ENCODE data around the gene LYSMD4.
"Not testable (repeated sequence)": the region's sequence is repeated elsewhere in the genome, so short reads cannot be mapped to it uniquely, and the experiment has no call there.

Gene LYSMD4

DNA sequence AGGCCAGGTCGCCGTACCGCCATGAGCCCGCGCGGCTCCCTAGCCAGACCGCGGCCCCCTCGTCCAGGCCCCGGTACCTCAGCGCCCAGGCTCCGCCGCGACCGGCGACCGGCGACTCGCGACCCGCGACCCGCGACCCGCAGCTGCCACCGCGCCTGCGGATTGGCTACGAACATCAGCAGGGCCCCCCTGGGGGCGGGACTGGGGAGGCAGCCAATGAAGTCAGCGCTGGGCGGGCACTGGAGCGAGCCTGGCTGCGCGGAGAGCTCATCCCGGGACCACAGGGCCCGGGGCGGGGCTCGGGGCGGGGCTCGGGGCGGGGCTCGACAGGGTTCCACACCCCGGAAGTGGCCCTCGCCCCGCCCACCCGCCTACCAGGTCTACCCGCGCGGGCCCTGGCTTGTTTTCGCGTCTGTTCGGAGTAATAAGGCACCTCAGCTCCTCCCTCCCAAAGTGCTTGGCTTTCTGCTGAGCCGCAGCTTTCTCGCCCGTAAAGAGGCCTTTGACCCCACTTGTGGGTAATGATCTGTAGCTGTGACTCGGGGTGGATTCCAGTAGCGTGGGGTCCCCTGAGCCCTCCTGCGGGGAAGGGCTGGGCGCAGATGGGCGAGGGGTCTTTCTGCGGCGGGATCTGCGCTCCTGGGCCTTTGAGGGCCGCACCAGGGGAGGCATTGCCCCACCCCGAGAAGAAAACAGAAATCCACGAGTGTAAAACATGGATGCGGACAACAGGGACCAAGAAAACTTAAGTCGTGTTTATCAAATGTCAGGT lies at the start of gene LYSMD4:
LYSMD4 (minus strand) TSS at position 170 of the 772 bp plus-strand sequence. CDS start 1,438 bp downstream, outside the sequence.
- Mint-ChIP-seq H3K4me3 (peak within 1 kb of the TSS; percentile 80), H3K4me1 (ENCODE audit: low read depth) (peaks cover 11% of the 10 kb centered on the region), H3K36me3 (ENCODE audit: low read depth) (peaks cover 8% of the 10 kb centered on the region), H3K27me3 (peaks cover 10% of the 10 kb centered on the region), H3K27ac (peak within 1 kb of the TSS; percentile 89), H3K9me3 (no peaks in the 10 kb centered on the region)
- intact Hi-C loops (cut with micrococcal nuclease), result no loop called here

DNA sequence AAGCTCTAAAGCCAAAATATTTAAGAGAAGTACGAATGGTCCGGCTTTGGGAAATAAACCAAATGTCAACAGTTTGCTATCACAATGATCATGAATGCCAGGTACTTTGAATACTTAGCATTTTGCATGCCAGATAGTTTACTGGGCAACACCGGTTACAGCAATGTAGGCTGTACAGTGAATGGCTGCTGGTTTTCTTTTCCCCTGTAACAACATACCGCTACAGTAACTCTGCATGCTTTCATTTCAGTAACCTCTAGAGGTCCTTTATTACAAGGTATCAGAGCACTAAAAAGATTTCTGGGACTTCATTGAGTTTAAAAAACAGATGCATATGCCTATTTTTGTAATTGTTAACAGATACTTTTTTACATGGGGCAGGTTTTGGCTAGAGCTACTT lies 48.8 kb upstream of the LYSMD4 start:
- H3K27me3 Mint-ChIP-seq; H3K4me3 Mint-ChIP-seq; intact Hi-C loops (cut with micrococcal nuclease); H3K36me3 Mint-ChIP-seq (ENCODE audit: low read depth); H3K4me1 Mint-ChIP-seq (ENCODE audit: low read depth); H3K27ac Mint-ChIP-seq; H3K9me3 Mint-ChIP-seq: not testable (repeated sequence)

DNA sequence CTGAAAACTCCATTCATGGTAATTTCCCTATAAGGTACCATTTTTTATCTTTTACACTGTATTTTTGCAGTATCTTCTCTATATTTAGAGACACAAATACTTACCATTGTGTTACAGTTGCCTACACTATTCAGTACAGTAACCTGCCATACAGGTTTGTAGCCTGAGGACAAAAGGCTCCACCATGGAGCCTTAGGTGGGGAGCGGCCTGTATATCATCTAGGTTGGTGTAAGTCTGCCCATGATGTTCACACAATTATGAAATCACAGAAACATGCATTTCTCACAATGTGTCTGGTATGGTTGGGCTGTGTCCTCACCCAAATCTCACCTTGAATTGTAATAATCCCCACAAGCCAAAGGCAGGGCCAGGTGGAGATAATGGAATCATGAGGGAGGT lies 43.9 kb upstream of the LYSMD4 start:
- H3K4me1 Mint-ChIP-seq (ENCODE audit: low read depth), result no peaks in the 10 kb centered on the region
- intact Hi-C loops (cut with micrococcal nuclease), result no loop called here
- H3K4me3 Mint-ChIP-seq, result no peak overlapping the region
- peaks cover 1% of the 10 kb centered on the region for H3K27me3 Mint-ChIP-seq
- no peak overlapping the region for H3K27ac Mint-ChIP-seq
- no peaks in the 10 kb centered on the region for H3K9me3 Mint-ChIP-seq
- no peaks in the 10 kb centered on the region for H3K36me3 Mint-ChIP-seq (ENCODE audit: low read depth)

DNA sequence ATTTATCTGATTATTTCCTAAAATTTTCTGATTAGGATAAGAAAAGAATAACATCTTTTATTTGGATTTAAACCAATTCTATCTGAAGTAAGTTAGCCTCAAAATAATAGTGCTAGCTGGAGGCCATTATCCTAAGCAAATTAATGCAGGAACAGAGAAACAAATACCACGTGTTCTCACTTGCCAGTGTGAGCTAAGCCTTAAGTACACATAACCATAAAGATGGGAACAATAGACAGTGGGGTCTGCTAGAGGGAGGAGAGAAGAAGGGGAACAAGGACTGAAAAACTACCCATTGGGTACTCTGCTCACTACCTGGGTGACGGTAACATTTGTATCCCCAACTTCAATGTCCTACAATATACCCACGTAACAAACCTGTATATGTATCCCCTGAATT lies 31.3 kb upstream of the LYSMD4 start:
- no peaks in the 10 kb centered on the region for H3K4me1 Mint-ChIP-seq (ENCODE audit: low read depth)
- H3K27ac Mint-ChIP-seq, result no peak overlapping the region
- H3K27me3 Mint-ChIP-seq, result no peaks in the 10 kb centered on the region
- H3K36me3 Mint-ChIP-seq (ENCODE audit: low read depth), result no peaks in the 10 kb centered on the region
- no peak overlapping the region for H3K4me3 Mint-ChIP-seq
- intact Hi-C loops (cut with micrococcal nuclease), result no loop called here
- no peaks in the 10 kb centered on the region for H3K9me3 Mint-ChIP-seq

DNA sequence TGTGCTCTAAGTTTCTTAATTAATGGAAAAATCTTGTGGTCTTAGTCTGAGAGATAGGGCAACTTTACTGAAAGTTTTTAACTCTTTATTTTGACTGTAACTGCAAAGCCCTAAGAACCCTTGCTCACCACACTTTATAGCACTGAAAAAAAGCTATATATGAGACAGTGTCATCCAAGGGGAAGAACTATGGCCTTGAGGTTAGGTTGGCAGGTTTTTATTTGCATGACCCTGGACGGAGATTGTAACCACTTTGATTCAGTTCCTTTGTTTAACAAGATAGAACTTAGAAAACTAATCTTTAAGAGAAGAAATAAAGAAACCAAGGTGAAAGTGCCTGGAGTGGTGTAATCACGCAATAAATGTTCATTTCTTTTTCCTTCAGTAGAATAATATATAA lies 30.6 kb upstream of the LYSMD4 start:
- intact Hi-C loops (cut with micrococcal nuclease), result no loop called here
- Mint-ChIP-seq H3K27ac (no peak overlapping the region), H3K4me3 (no peak overlapping the region), H3K4me1 (ENCODE audit: low read depth) (no peaks in the 10 kb centered on the region), H3K27me3 (no peaks in the 10 kb centered on the region), H3K9me3 (no peaks in the 10 kb centered on the region), H3K36me3 (ENCODE audit: low read depth) (no peaks in the 10 kb centered on the region)

DNA sequence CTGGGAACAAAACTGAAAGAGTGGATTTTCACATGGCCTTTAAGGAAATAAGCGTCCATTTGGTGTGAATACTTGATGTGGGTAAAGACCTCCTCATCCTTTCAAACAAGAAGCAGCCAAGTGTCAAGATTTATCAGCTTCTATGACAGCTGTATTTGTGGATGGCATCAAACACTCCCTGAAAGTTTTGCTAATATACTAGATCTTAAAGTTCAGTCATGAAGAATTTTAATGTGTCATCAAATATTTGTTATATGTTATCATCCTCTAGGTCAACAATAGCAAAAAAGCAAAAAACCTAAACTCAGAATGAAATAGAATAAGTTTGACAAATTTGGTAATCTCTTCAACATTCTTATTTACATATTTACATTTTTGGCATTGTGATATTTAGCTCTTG lies 29.1 kb upstream of the LYSMD4 start:
- intact Hi-C loops (cut with micrococcal nuclease), result no loop called here
- Mint-ChIP-seq H3K4me1 (ENCODE audit: low read depth) (no peaks in the 10 kb centered on the region), H3K27me3 (no peaks in the 10 kb centered on the region), H3K36me3 (ENCODE audit: low read depth) (no peaks in the 10 kb centered on the region), H3K4me3 (no peak overlapping the region), H3K9me3 (no peaks in the 10 kb centered on the region), H3K27ac (no peak overlapping the region)

DNA sequence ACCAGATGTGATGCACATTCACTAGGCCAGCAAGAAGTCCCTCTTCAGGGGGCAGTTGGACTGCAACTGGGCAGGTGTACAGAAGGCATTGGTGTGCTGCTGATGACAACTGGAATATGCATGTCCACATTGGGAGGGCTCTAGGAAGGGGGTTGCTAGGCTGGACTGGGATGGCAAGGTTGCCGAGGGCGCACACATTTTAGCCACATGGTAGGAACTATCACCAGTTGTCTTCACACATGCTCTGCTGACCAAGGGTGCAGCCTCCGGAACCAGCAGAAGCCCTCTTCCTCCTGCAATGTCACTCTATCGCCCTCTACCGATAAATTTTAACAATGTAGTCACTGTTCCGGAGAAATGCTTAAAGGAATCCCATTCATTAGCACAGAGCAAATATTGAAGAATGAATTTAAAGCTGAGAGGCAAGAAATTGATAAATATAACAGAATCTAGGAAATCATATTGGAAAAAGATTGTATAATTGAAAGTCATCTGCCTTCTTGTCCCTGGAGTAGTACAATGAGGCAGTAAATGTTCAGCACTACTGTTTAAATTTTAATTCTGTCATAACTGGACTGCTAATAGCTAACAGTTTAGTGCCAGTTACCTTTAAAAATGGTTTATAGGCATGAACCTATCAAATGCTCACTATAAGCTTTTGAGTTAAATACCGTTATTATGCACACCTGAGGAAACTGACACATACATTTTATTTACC lies 22.6 kb upstream of the LYSMD4 start:
- intact Hi-C loops (cut with micrococcal nuclease), result loop anchor here (1.0 to 10.0 kb wide), 2 partner anchors 483 to 651 kb away; partner anchors contain the start of gene SYNM
- Mint-ChIP-seq H3K27me3 (no peaks in the 10 kb centered on the region), H3K4me1 (ENCODE audit: low read depth) (no peaks in the 10 kb centered on the region), H3K27ac (no peak overlapping the region), H3K4me3 (no peak overlapping the region), H3K36me3 (ENCODE audit: low read depth) (no peaks in the 10 kb centered on the region), H3K9me3 (no peaks in the 10 kb centered on the region)

DNA sequence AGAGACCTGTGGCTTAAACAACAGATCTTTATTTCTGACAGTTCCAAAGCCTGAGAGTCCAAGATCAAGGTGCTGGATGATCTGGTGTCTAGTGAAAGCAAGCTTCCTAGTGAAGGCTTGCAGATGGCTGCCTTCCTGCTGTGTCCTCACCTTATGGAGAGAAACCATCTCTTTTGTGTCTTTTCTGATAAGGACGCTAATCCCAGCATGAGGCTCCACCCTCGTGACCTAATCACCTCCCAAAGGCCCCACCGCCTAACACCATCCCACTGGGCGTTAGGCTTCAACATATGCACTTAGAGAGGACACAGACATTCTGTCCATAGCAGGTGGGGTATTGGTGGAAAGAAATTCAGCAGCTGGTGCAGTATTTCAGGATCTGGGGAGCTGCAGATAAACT lies 19.8 kb upstream of the LYSMD4 start:
- H3K27ac Mint-ChIP-seq, result no peak overlapping the region
- H3K9me3 Mint-ChIP-seq, result no peaks in the 10 kb centered on the region
- intact Hi-C loops (cut with micrococcal nuclease), result loop anchor here (10.0 kb wide), 1 partner anchor 648 kb away; the partner anchor contains the start of gene SYNM
- H3K27me3 Mint-ChIP-seq, result no peaks in the 10 kb centered on the region
- H3K4me3 Mint-ChIP-seq, result no peak overlapping the region
- H3K36me3 Mint-ChIP-seq (ENCODE audit: low read depth), result no peaks in the 10 kb centered on the region
- no peaks in the 10 kb centered on the region for H3K4me1 Mint-ChIP-seq (ENCODE audit: low read depth)

DNA sequence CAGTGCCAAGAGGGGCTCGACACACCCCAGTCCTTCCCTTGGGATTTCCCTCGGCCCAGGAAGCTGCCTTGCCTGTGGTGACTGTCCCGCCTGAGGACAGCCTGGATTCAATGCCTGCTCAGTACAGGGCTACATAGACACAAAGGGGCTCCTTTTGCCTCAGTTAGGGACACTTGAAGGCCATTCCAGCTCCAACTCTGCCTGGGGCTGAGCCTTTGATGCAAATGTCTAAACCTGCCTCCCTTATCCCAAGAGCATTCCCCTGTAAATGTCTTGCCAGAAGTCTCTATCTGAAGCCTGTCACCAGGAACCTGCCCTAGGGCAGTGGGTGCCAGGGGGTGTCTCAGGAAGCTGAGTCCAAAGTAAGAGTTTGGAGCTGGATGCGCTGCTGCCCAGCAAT lies 19.3 kb upstream of the LYSMD4 start:
- H3K27ac Mint-ChIP-seq, result no peak overlapping the region
- no peaks in the 10 kb centered on the region for H3K9me3 Mint-ChIP-seq
- no peaks in the 10 kb centered on the region for H3K4me1 Mint-ChIP-seq (ENCODE audit: low read depth)
- intact Hi-C loops (cut with micrococcal nuclease), result loop anchor here (10.0 kb wide), 1 partner anchor 648 kb away; the partner anchor contains the start of gene SYNM
- no peak overlapping the region for H3K4me3 Mint-ChIP-seq
- H3K36me3 Mint-ChIP-seq (ENCODE audit: low read depth), result no peaks in the 10 kb centered on the region
- no peaks in the 10 kb centered on the region for H3K27me3 Mint-ChIP-seq

DNA sequence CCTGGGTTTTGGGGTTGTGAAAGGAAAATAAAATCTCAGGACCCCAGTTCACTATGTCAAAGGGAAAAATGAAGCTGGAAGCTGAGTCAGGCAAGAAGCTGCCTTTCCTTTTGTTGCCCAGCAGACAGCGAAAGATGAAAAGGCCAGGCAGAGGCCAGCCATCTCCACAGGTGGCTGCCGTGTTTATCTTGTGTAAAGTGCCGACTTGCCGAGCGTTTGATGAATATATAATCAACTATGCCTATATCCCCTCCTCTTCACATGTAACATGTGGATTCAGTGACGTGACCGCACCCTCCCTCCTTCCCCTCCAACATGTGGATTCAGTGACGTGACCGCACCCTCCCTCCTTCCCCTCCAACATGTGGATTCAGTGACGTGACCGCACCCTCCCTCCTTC lies 17.1 kb upstream of the LYSMD4 start:
- H3K27me3 Mint-ChIP-seq; H3K4me3 Mint-ChIP-seq; H3K4me1 Mint-ChIP-seq (ENCODE audit: low read depth); H3K36me3 Mint-ChIP-seq (ENCODE audit: low read depth); H3K9me3 Mint-ChIP-seq; H3K27ac Mint-ChIP-seq: not testable (repeated sequence)
- intact Hi-C loops (cut with micrococcal nuclease), result loop anchor here (10.0 kb wide), 1 partner anchor 646 kb away; the partner anchor contains the start of gene SYNM

DNA sequence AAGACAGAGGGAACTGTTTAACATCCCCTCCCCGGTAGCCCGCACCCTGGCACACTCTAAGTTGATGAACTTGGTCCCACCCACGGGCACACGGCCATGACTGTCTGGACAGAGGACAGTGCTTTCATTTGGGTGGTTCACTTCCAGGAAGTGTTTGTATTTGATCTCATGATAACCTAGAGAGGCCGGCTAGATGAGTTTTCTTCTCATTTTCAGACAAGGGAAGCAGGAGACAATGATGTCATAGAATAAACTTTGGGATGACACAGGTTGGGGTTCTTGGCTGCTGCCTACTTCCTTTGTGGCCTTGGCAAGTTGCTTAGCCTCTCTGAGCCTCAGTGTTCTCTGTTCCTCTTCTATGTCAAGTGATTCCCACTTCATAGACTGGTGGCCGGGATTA lies 16.1 kb upstream of the LYSMD4 start:
- no peak overlapping the region for H3K4me3 Mint-ChIP-seq
- intact Hi-C loops (cut with micrococcal nuclease), result no loop called here

DNA sequence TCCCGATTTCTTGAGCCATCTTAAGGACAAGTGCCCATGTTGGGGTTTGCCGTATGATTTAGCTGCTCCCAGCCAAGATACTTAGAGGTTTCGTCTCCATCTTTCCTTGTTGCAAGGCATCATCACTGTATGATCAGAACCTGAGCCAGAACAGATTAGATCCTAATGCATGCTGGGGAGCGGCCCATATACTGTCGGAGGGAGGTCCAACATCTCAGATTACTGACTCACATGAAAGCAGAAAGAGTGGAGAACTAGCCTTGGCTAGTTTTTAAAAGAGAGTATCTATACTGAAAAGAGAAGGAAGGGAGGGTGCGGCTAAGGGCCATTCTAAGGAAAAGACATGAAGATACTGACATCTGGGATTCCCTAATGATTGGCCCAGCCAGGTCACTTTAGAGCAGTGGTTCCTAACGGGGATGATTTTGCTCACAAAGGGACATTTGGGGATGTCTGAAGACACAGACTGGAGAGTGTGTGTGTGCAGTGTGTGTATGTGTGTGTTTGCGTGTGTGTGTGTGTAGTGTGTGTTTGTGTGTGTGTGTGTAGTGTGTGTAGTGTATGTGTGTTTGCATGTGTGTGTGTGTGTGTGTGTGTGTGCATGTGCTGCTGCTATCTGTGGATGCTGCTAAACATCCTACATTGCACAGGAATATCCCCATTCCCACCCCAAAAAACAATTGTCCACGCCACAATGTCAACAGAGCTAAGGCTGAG lies 12.3 kb upstream of the LYSMD4 start:
- Mint-ChIP-seq H3K9me3 (no peaks in the 10 kb centered on the region), H3K27ac (no peak overlapping the region), H3K4me1 (ENCODE audit: low read depth) (no peaks in the 10 kb centered on the region), H3K36me3 (ENCODE audit: low read depth) (no peaks in the 10 kb centered on the region), H3K27me3 (peaks cover 2% of the 10 kb centered on the region), H3K4me3 (no peak overlapping the region)
- intact Hi-C loops (cut with micrococcal nuclease), result no loop called here

More for the DNA sequence above, 16.1 kb upstream of the LYSMD4 start:
- Mint-ChIP-seq H3K27ac (no peak overlapping the region), H3K36me3 (ENCODE audit: low read depth) (no peaks in the 10 kb centered on the region), H3K9me3 (no peaks in the 10 kb centered on the region), H3K27me3 (peaks cover 2% of the 10 kb centered on the region), H3K4me1 (ENCODE audit: low read depth) (no peaks in the 10 kb centered on the region)

DNA sequence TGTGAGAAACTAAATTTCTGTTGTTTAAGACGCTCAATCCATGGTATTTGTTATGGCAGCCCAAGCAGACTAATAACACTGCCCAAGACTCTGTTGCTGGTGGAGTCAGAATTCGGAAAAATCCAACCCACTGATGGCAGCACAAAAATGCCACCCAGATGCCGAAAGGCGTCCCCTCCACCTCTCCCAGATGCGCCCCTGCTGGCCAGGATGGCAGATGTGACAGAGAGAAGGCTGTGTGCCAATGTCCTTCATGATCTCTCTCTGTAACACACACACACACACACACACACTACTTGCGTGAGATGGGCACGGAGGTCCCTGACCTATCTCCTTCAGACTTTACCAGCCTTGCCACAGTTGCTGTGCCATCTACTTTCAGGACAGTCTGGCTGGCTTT lies 10.9 kb upstream of the LYSMD4 start:
- H3K27ac Mint-ChIP-seq, result peak overlapping the region; percentile 20
- peaks cover 2% of the 10 kb centered on the region for H3K27me3 Mint-ChIP-seq
- no peaks in the 10 kb centered on the region for H3K9me3 Mint-ChIP-seq
- H3K36me3 Mint-ChIP-seq (ENCODE audit: low read depth), result no peaks in the 10 kb centered on the region
- intact Hi-C loops (cut with micrococcal nuclease), result no loop called here
- no peak overlapping the region for H3K4me3 Mint-ChIP-seq
- no peaks in the 10 kb centered on the region for H3K4me1 Mint-ChIP-seq (ENCODE audit: low read depth)

DNA sequence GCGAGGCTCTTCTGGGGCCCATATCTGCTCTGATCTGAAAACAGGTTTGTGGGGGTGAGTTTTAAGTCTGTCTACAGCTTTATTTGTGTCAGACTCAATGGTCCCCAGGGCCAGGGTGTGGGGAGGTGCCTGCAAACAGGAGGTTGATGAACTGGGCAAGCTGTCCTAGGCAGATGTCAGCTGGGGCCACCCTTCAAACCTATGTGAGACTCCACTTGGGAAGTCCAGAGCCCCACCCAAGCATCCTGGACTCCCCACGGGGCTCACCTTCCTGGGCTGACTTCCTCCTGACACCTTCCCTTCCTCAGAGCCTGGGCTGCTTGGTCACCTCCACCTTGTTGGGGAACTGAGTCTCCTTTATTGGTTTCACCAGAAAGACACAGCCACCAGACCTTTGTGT lies 8.6 kb upstream of the LYSMD4 start:
- Mint-ChIP-seq H3K27me3 (peaks cover 2% of the 10 kb centered on the region), H3K9me3 (no peaks in the 10 kb centered on the region), H3K27ac (no peak overlapping the region), H3K4me3 (no peak overlapping the region), H3K4me1 (ENCODE audit: low read depth) (no peaks in the 10 kb centered on the region), H3K36me3 (ENCODE audit: low read depth) (no peaks in the 10 kb centered on the region)
- intact Hi-C loops (cut with micrococcal nuclease), result no loop called here

Measured in dendritic cell treated with granulocyte-macrophage colony-stimulating factor and Interleukin-4, amounts not matched to agents 40 ng/mL and 50 ng/mL, for 4 days (primary cell).